Epidermal melanocyte (primary cell): ENCODE results near the gene AMIGO1.

Experiments
- DNase-seq: peaks from one replicate; pipeline ENCODE4 v3.0.0; 2011; ENCODE audit warnings: low spot score; ENCODE audit not compliant: insufficient read length

AMIGO1 gene

DNA sequence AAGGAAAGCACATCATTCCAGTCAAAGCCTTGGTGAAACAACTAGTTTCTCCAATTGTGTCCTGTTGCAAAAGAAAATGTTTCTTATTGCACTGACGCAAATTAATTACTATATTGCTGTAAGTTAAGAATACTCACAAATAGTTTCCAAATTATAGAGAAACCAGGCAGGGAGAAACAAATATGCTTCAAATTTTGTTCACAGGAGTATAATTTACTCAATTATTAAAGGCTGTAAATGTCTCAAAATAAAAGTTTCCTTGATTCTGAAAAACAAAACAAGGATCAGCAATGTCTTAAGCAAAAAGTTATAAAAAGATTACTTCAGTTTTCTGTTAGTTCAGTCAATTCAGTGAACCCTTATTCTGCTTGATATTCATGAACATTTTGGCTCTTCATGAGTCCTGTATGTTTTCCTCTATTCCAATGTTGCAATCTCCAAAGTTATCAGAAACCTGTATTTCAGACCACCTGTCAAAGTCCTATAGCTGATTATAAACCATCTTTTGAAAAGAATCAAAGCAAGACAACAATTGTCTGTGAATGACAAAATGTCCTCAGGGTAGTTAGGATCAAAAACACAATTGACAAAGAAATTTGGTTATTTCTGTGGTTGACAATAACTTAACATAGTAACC, 54.9 kb downstream of the AMIGO1 start:
- DNase-seq, result no peak
